Effector CD4-positive, alpha-beta T cell (primary cell): ENCODE results near the gene RBMY1D. TPM values are rescaled to one million over a fixed set of nuclear protein-coding genes. Genes with fewer than 3 reads are reported as not detected.
"Not testable (repeated sequence)": the region's sequence is repeated elsewhere in the genome, so short reads cannot be mapped to it uniquely, and the experiment has no call there.

ENCODE experiments used
- DNase-seq: peaks from one replicate; pipeline ENCODE4 v3.0.0-alpha.2; 2020
- total RNA-seq: gene quantifications from one replicate; lab custom pipeline; 2026; lab: John Stamatoyannopoulos, UW

RBMY1D gene
- total RNA-seq = not detected

DNA sequence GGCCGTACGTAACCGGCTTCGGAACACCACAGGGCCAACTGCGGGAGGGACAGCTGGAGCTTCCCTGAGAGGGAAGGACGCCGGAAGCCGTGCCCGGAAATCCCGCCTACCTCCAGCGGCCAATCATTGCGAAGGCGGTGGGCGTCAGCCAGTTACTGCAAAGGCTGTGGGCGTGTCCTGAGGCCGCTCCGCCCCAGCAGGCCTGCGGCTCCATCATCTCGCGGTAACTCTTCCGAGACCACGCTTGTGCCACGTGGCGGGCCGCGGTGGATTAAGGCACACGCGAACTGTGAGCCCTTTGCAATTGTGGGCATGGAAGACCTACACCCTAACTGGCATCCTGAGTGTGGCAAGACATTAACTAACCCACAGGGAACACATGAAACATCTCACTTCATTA, at the start of gene RBMY1D:
RBMY1D (minus strand) TSS at position 101 of the 400 bp plus-strand sequence. CDS start 2,013 bp downstream, outside the sequence.
- not testable (repeated sequence) for DNase-seq

- DNase-seq = not testable (repeated sequence)
These were observed 23.6 kb upstream of the RBMY1D start, which contains the start of gene RBMY1E for GRCh38 chrY:21917932-21918331. TSS of gene RBMY1E (minus strand) at chrY:21918032. CDS start at chrY:21916054, 1,978 bp downstream.

GRCh38 chrY:21869407-21870076, 24.8 kb downstream of the RBMY1D start:
- DNase-seq = not testable (repeated sequence)

- no peak for DNase-seq
These were observed 48.8 kb downstream of the RBMY1D start for GRCh38 chrY:21845481-21845880.

GRCh38 chrY:21842090-21842489, 52.2 kb downstream of the RBMY1D start:
- DNase-seq = no peak

GRCh38 chrY:21839489-21839888, 54.8 kb downstream of the RBMY1D start:
- no peak for DNase-seq

DNA sequence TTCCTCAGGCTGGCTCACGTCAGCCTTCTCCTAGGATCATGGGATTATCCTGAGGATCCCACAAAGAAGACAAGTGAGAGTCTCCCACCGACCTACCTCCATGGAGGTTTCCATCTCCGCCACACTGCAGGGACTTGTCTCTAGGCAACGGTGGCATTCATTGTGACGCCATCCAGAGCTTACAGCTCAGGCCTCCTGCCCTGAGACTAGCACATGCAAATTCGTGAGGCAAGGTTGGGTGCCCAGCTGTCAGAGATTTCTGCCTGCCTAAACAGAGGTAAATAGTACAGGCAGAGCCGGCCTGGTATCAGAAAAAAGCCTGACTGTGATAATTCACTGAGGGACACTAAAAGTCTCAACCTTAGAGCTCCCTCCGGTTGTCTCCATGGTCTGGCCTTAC, 58.0 kb downstream of the RBMY1D start:
- DNase-seq = no peak

- no peak for DNase-seq
These were observed 59.3 kb downstream of the RBMY1D start for GRCh38 chrY:21835052-21835451.
